ENCODE data around the gene ANGPTL2. TPM values are rescaled to one million over a fixed set of nuclear protein-coding genes. Genes with fewer than 3 reads are reported as not detected.

The ANGPTL2 gene
- polyA plus RNA-seq, 1 donor, result 15.5 TPM

- no peaks in the 10 kb centered on the region for H3K4me1 ChIP-seq (ENCODE audit: control insufficient read depth, insufficient read depth, low read length)
- no peaks in the 10 kb centered on the region for H3K36me3 ChIP-seq (ENCODE audit: control insufficient read depth, insufficient read depth, low read length)
- WGBS (ENCODE audit: insufficient coverage, low lambda C conversion rate), result 56% methylated on average over 1 of the region's 2 CpGs
- no peak overlapping the region for H3K27ac ChIP-seq (ENCODE audit: low read length)
- DNase-seq, result no peak
- H3K9me3 ChIP-seq (ENCODE audit: control insufficient read depth, low read depth, low read length), result no peaks in the 10 kb centered on the region
- no peaks in the 10 kb centered on the region for H3K27me3 ChIP-seq (ENCODE audit: control insufficient read depth, insufficient read depth, low read length)
- H3K4me3 ChIP-seq (ENCODE audit: low read length), result no peak overlapping the region
Measured at GRCh38 chr9:127142931-127143464, 20.6 kb upstream of the ANGPTL2 start.

- no peak for DNase-seq
- Histone ChIP-seq H3K4me3 (ENCODE audit: low read length) (no peak overlapping the region), H3K4me1 (ENCODE audit: control insufficient read depth, insufficient read depth, low read length) (no peaks in the 10 kb centered on the region), H3K36me3 (ENCODE audit: control insufficient read depth, insufficient read depth, low read length) (no peaks in the 10 kb centered on the region), H3K27me3 (ENCODE audit: control insufficient read depth, insufficient read depth, low read length) (no peaks in the 10 kb centered on the region), H3K9me3 (ENCODE audit: control insufficient read depth, low read depth, low read length) (no peaks in the 10 kb centered on the region), H3K27ac (ENCODE audit: low read length) (no peak overlapping the region)
- no CpG with 5 or more reads among the region's 3 CpGs for WGBS (ENCODE audit: insufficient coverage, low lambda C conversion rate)
Measured at GRCh38 chr9:127142291-127142690, 19.9 kb upstream of the ANGPTL2 start.

GRCh38 chr9:127140842-127141675 lies 18.6 kb upstream of the ANGPTL2 start:
- H3K9me3 ChIP-seq (ENCODE audit: control insufficient read depth, low read depth, low read length), result no peaks in the 10 kb centered on the region
- no peak overlapping the region for H3K27ac ChIP-seq (ENCODE audit: low read length)
- no peaks in the 10 kb centered on the region for H3K27me3 ChIP-seq (ENCODE audit: control insufficient read depth, insufficient read depth, low read length)
- H3K4me1 ChIP-seq (ENCODE audit: control insufficient read depth, insufficient read depth, low read length), result no peaks in the 10 kb centered on the region
- no peak overlapping the region for H3K4me3 ChIP-seq (ENCODE audit: low read length)
- H3K36me3 ChIP-seq (ENCODE audit: control insufficient read depth, insufficient read depth, low read length), result no peaks in the 10 kb centered on the region
- WGBS (ENCODE audit: insufficient coverage, low lambda C conversion rate), result no CpG with 5 or more reads among the region's 9 CpGs
- no peak for DNase-seq

DNA sequence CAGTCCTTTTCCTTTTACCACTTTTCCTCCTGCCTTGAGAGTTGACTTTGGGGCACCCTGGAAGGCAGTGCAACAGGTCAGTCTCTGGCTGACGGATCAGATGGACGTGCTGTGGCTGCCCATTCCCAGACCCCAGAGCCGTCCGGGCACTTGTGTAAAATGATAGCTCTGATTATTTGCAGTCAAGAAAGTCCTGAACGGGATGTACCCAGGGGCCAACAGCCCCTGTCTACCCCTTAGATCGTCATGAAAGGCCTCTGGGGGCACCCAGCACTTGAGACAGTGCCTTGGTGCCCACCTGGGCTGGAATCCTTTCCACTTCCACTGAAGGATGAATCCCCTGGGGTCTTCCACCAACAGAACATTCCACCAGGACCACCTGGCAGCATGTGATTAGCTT lies 17.7 kb upstream of the ANGPTL2 start:
- peaks cover 2% of the 10 kb centered on the region for H3K4me1 ChIP-seq (ENCODE audit: control insufficient read depth, insufficient read depth, low read length)
- H3K4me3 ChIP-seq (ENCODE audit: low read length), result no peak overlapping the region
- WGBS (ENCODE audit: insufficient coverage, low lambda C conversion rate), result no CpG with 5 or more reads among the region's 6 CpGs
- no peak for DNase-seq
- no peaks in the 10 kb centered on the region for H3K9me3 ChIP-seq (ENCODE audit: control insufficient read depth, low read depth, low read length)
- H3K27me3 ChIP-seq (ENCODE audit: control insufficient read depth, insufficient read depth, low read length), result no peaks in the 10 kb centered on the region
- no peak overlapping the region for H3K27ac ChIP-seq (ENCODE audit: low read length)
- H3K36me3 ChIP-seq (ENCODE audit: control insufficient read depth, insufficient read depth, low read length), result no peaks in the 10 kb centered on the region

DNA sequence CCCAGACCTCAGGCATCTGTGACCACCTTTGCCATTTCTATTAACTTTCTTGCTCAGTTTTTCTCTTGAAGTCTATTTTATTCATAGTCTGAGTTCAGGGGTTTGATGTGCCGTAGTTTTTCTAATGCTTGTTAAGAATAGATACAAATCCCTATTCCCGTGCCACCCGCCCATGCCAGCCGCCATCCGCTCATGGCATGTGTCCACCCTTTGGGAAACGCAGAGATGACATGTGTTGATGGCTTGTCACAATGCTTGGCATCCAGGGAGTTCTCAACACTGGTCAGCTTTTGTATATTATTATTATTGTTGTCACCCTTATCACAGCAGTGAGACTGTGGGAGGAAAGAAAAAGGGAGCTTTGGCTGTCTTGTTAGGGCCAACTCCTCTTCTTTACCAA lies 17.3 kb upstream of the ANGPTL2 start:
- no peak for DNase-seq
- no peaks in the 10 kb centered on the region for H3K9me3 ChIP-seq (ENCODE audit: control insufficient read depth, low read depth, low read length)
- no peak overlapping the region for H3K4me3 ChIP-seq (ENCODE audit: low read length)
- 100% methylated on average over 5 of the region's 6 CpGs for WGBS (ENCODE audit: insufficient coverage, low lambda C conversion rate)
- no peak overlapping the region for H3K27ac ChIP-seq (ENCODE audit: low read length)
- peaks cover 3% of the 10 kb centered on the region for H3K4me1 ChIP-seq (ENCODE audit: control insufficient read depth, insufficient read depth, low read length)
- no peaks in the 10 kb centered on the region for H3K36me3 ChIP-seq (ENCODE audit: control insufficient read depth, insufficient read depth, low read length)
- no peaks in the 10 kb centered on the region for H3K27me3 ChIP-seq (ENCODE audit: control insufficient read depth, insufficient read depth, low read length)

DNA sequence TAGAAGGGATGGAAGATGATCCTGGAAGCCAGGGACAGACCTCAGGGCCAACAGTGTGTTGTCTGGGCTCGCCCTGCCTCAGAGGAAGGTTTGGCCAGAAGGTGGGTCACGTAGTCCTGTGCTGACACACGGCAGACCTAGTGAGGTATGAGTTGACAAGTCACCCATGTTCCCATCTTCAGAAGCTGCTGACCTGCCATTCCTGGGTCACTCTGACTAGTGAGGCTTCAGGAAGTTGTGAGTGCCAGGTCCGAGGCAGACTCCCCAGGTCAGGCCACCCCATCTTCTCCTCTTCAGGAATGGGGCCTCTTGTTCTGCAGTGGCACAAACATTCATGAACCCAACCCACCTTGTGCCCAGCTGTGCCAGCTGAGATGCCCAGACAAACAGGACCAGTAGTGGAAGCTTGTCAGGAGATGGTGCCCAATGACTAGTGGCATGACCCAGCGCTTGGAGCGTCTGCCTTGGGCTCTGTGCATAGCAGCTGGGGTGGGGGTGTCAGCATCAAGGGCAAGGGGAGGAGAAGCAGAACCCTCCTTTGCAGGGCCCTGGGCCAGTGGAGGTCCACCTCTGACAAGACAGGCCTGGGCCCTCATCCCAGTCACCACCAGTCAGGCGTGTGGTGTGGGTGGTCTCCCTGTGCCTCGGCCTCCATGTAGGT lies 16.8 kb upstream of the ANGPTL2 start:
- no peak for DNase-seq
- Histone ChIP-seq H3K36me3 (ENCODE audit: control insufficient read depth, insufficient read depth, low read length) (no peaks in the 10 kb centered on the region), H3K27me3 (ENCODE audit: control insufficient read depth, insufficient read depth, low read length) (no peaks in the 10 kb centered on the region), H3K4me1 (ENCODE audit: control insufficient read depth, insufficient read depth, low read length) (peaks cover 3% of the 10 kb centered on the region), H3K9me3 (ENCODE audit: control insufficient read depth, low read depth, low read length) (no peaks in the 10 kb centered on the region), H3K4me3 (ENCODE audit: low read length) (no peak overlapping the region), H3K27ac (ENCODE audit: low read length) (no peak overlapping the region)
- WGBS (ENCODE audit: insufficient coverage, low lambda C conversion rate), result no CpG with 5 or more reads among the region's 8 CpGs

DNA sequence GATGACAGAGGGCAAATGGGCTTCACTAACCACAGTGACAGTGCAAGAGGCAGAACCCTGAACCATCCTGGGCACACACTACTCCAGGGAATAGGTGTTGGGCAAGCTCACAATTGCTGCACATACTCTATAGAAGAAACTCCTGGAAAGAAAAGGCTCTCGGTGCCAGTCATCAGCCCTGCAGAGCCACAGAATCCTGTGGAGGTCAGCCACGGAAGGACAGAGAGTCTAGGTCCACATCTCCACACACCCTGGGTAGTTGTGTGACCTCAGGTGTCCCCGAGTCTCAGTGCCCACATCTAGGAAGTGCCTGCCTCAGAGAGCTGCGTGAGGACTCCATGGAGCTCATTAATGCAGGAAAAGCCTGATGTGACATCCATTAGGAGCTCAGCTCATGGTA lies 16.0 kb upstream of the ANGPTL2 start:
- DNase-seq, result no peak
- H3K27me3 ChIP-seq (ENCODE audit: control insufficient read depth, insufficient read depth, low read length), result no peaks in the 10 kb centered on the region
- H3K27ac ChIP-seq (ENCODE audit: low read length), result no peak overlapping the region
- H3K36me3 ChIP-seq (ENCODE audit: control insufficient read depth, insufficient read depth, low read length), result no peaks in the 10 kb centered on the region
- no CpG with 5 or more reads among the region's 4 CpGs for WGBS (ENCODE audit: insufficient coverage, low lambda C conversion rate)
- no peaks in the 10 kb centered on the region for H3K9me3 ChIP-seq (ENCODE audit: control insufficient read depth, low read depth, low read length)
- peaks cover 7% of the 10 kb centered on the region for H3K4me1 ChIP-seq (ENCODE audit: control insufficient read depth, insufficient read depth, low read length)
- H3K4me3 ChIP-seq (ENCODE audit: low read length), result no peak overlapping the region

GRCh38 chr9:127137640-127138360 lies 15.4 kb upstream of the ANGPTL2 start:
- peaks cover 13% of the 10 kb centered on the region for H3K4me1 ChIP-seq (ENCODE audit: control insufficient read depth, insufficient read depth, low read length)
- no CpG with 5 or more reads among the region's 11 CpGs for WGBS (ENCODE audit: insufficient coverage, low lambda C conversion rate)

GRCh38 chr9:127136880-127137639 lies 14.6 kb upstream of the ANGPTL2 start:
- no peaks in the 10 kb centered on the region for H3K27me3 ChIP-seq (ENCODE audit: control insufficient read depth, insufficient read depth, low read length)
- no peaks in the 10 kb centered on the region for H3K36me3 ChIP-seq (ENCODE audit: control insufficient read depth, insufficient read depth, low read length)
- H3K4me1 ChIP-seq (ENCODE audit: control insufficient read depth, insufficient read depth, low read length), result peaks cover 13% of the 10 kb centered on the region
- H3K4me3 ChIP-seq (ENCODE audit: low read length), result no peak overlapping the region
- 100% methylated on average over 1 of the region's 5 CpGs for WGBS (ENCODE audit: insufficient coverage, low lambda C conversion rate)
- DNase-seq, result no peak
- no peak overlapping the region for H3K27ac ChIP-seq (ENCODE audit: low read length)
- H3K9me3 ChIP-seq (ENCODE audit: control insufficient read depth, low read depth, low read length), result no peaks in the 10 kb centered on the region

More at GRCh38 chr9:127137640-127138360, 15.4 kb upstream of the ANGPTL2 start:
- H3K9me3 ChIP-seq (ENCODE audit: control insufficient read depth, low read depth, low read length), result no peaks in the 10 kb centered on the region
- no peaks in the 10 kb centered on the region for H3K27me3 ChIP-seq (ENCODE audit: control insufficient read depth, insufficient read depth, low read length)
- H3K36me3 ChIP-seq (ENCODE audit: control insufficient read depth, insufficient read depth, low read length), result no peaks in the 10 kb centered on the region
- DNase-seq, result no peak
- H3K27ac ChIP-seq (ENCODE audit: low read length), result no peak overlapping the region
- no peak overlapping the region for H3K4me3 ChIP-seq (ENCODE audit: low read length)
